ENCODE measurements around the gene KISS1R.
A peak's percentile ranks its signal among the peaks of the same experiment; 100 is the strongest.

Gene KISS1R

DNA sequence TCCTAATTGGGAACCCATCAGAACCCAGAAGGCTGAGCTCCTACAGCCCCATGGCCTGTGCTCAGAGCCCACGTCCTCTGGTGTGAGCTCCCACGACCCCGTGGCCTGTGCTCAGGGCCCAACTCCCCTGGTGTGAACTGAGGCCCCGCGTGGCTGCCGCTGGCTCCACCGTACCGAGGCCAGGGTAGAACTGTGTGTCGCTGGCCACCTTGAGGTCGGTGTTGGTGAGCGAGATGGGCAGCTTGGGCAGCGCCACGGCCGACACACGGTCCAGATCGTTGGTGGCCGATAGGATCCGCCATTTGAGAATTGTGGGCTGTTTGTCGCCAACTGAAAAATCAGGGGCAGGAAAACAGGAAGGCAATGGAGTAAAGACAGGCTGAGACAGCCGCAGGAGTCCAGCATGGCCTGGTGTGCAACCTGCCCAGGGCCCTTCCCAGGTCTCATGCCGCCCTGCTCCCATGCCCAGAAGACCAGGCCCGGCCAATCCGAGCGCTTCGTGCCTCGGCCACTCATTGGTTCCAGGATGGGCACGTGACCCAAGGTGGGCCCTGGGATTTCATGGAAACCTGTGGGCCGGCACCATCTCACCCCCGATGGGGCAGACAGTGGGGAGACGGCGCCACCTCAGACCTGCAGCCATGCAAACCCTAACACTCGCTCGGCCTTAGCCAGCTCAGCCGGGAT is 35.6 kb upstream of the KISS1R start:
- Histone ChIP-seq H3K4me1 (peaks cover 12% of the 10 kb centered on the region), H3K27me3 (no peaks in the 10 kb centered on the region; the same call in 1 of the 2 replicates), H3K36me3 (peaks cover 44% of the 10 kb centered on the region), H3K4me3 (ENCODE audit: low read depth, low read length) (no peak overlapping the region), H3K9me3 (no peaks in the 10 kb centered on the region)
- DNase-seq = no peak
- TF ChIP-seq, protein P1, sequence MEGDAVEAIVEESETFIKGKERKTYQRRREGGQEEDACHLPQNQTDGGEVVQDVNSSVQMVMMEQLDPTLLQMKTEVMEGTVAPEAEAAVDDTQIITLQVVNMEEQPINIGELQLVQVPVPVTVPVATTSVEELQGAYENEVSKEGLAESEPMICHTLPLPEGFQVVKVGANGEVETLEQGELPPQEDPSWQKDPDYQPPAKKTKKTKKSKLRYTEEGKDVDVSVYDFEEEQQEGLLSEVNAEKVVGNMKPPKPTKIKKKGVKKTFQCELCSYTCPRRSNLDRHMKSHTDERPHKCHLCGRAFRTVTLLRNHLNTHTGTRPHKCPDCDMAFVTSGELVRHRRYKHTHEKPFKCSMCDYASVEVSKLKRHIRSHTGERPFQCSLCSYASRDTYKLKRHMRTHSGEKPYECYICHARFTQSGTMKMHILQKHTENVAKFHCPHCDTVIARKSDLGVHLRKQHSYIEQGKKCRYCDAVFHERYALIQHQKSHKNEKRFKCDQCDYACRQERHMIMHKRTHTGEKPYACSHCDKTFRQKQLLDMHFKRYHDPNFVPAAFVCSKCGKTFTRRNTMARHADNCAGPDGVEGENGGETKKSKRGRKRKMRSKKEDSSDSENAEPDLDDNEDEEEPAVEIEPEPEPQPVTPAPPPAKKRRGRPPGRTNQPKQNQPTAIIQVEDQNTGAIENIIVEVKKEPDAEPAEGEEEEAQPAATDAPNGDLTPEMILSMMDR (IDR thresholded peaks at IDR 0.05; ENCODE audit: low read depth, low read length) = no peak

DNA sequence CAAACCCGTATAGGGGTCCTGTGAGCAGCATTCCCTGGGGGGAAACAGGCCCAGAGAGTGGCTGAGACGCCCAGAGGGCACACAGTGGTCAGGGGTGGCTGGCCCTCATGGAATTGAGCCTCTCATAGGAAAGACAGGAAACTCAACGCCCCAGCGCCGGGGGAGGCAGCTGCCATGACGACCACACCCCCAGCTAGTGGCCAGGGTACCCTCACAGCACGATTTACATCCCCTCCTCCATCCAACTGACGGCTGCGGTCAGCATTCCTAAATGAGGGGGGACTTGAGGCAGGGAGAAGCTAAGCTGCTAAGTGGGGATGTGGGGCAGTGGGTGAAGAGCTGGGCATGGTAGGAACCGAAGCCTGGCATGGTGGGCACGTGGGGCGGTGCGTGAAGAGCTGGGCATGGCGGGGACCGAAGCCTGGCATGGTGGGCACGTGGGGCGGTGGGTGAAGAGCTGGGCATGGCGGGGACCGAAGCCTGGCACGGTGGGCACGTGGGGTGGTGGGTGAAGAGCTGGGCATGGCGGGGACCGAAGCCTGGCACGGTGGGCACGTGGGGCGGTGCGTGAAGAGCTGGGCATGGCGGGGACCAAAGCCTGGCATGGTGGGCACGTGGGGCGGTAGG is 34.1 kb upstream of the KISS1R start:
- H3K4me1 ChIP-seq = peaks cover 16% of the 10 kb centered on the region

DNA sequence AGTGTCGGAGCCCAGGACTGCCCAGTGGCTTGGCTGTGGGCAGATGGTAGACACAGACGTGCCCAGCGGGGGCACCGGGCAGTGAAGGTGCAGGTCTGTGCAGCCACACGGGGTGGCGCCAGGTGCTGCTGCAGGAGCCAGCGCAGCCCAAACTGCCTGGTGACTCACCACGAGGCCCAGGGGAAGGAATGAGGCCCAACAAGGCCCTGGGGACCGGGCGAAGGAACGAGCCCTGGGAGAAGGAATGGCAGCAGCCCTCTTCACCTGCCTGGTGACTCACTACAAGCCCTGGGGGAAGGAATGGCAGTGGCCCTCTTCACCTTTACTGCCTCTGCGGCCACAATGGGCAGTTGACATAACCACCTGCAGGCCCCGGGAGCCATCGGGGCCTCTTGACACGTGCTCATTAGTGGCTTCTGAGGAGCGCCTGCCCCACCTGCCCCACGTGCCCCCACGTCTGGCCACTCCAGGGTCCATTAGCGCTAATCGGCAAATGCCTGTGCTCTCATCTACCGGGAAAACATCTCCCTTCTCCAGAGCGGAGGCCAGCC is 33.4 kb upstream of the KISS1R start:
- Histone ChIP-seq H3K9me3 (no peaks in the 10 kb centered on the region), H3K27me3 (no peaks in the 10 kb centered on the region; the same call in 1 of the 2 replicates), H3K4me3 (ENCODE audit: low read depth, low read length) (no peak overlapping the region), H3K4me1 (peaks cover 16% of the 10 kb centered on the region), H3K36me3 (peaks cover 52% of the 10 kb centered on the region)
- TF ChIP-seq, protein P1 (IDR thresholded peaks at IDR 0.05; ENCODE audit: low read depth, low read length) = no peak
- DNase-seq = no peak

More for the DNA sequence above, 34.1 kb upstream of the KISS1R start:
- Histone ChIP-seq H3K4me3 (ENCODE audit: low read depth, low read length) (no peak overlapping the region), H3K27me3 (no peaks in the 10 kb centered on the region; the same call in 1 of the 2 replicates), H3K9me3 (no peaks in the 10 kb centered on the region), H3K36me3 (peaks cover 48% of the 10 kb centered on the region)
- TF ChIP-seq, protein P1 (IDR thresholded peaks at IDR 0.05; ENCODE audit: low read depth, low read length) = no peak
- no peak for DNase-seq

DNA sequence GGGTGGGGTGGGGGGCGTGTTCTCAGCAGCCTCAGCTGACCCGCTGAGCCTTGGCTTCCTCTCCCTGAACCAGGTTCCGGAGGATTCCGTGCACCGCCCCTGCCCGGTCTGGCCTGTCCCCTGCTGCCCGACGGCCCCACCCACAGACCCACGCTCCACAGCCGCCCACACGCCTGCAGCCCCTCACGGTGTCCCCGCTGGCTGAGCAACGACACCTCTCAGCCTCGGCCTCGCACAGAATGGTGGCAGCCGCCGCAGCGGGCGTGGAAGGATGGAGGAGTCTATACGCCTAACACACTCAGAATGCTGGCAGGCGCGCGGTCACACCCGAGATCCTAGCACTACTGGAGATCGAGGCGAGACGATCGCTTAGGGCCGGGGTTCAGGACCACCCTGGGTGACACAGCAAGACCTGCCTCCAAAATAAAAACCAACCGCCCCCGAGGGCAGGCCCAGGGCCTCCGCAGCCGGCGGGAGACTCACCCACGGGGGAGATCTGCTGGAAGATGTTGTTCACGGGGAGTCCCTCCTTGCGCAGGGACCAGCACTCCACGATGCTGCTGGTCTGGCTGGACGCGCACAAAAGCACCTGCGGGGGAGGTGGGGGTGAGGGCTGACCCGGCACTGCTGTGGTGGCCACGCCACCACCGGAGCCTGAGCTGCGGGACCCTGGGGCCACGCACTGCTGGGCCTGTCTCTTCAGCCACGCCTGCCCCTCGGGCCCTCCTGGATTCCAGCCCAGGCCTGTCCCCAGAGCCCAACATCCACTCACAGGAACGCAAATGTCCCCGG is 32.5 kb upstream of the KISS1R start:
- TF ChIP-seq, protein P1 (IDR thresholded peaks at IDR 0.05; ENCODE audit: low read depth, low read length) = no peak
- peak; percentile 49 for DNase-seq
- Histone ChIP-seq H3K4me3 (ENCODE audit: low read depth, low read length) (no peak overlapping the region), H3K27me3 (no peaks in the 10 kb centered on the region; the same call in 1 of the 2 replicates), H3K36me3 (peaks cover 58% of the 10 kb centered on the region), H3K9me3 (no peaks in the 10 kb centered on the region), H3K4me1 (peaks cover 16% of the 10 kb centered on the region)

DNA sequence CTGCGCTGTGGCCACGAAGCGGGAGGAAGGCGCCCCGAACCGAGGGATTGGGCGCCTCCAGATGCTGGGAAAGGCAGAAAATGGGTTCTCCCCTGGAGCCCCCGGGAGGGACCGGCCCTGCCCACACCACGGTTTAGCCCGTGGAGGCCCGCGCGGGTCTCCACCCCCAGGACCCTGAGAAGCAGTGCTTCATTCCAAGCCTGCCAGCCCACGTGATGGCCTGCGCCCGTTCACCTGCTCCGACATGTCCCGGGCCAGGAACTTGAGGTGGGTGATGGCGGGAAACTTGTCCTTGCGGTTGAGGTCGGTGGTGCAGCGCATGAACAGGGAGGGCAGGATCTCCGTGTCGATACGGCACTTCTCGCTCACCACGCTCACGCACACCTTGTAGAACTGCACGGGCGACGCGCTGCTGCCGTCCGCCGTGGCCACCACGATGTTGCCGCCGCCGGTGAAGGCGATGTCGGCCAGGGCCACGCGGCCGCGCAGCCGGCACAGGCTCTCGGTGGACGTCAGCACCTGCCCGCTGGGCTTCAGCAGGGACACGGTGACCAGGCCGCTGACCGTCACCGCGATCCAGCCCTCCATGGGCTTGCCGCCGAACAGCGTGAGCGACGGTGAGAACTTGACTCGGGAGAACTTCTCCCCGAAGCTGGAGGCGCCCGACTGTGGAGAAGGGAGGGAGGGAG is 31.5 kb upstream of the KISS1R start:
- TF ChIP-seq, protein P1 (IDR thresholded peaks at IDR 0.05; ENCODE audit: low read depth, low read length) = no peak
- no peaks in the 10 kb centered on the region; the same call in 1 of the 2 replicates for H3K27me3 ChIP-seq
- H3K36me3 ChIP-seq = peaks cover 66% of the 10 kb centered on the region
- H3K4me1 ChIP-seq = peaks cover 16% of the 10 kb centered on the region
- DNase-seq = no peak
- no peak overlapping the region for H3K4me3 ChIP-seq (ENCODE audit: low read depth, low read length)
- H3K9me3 ChIP-seq = no peaks in the 10 kb centered on the region

All from BE2C (cell line).